GM12878 (cell line): ENCODE data around the gene CEP128. TPM values are rescaled to one million over a fixed set of nuclear protein-coding genes. Genes with fewer than 3 reads are reported as not detected.

Source experiments
- ATAC-seq: fragments of 200-7000 bp; cut with Tn5 transposase; 3 replicates; pipeline ENCODE4 v1.9.1; 2020; ENCODE audit warnings: mild to moderate bottlenecking, moderate library complexity
- BruUV-seq: library from RNA; stranded (reverse); fragments of 400-500 nt; replicated peaks from 2 replicates; lab custom pipeline; 2021; lab: Mats Ljungman, UMichigan
- CTCF ChIA-PET: fragments of 300-600 bp; sonication (Branson Sonifier 250); formaldehyde crosslinking; extraction: SDS; loops from one replicate; lab custom pipeline; 2021; ENCODE audit warnings: inconsistent platforms; lab: Yijun Ruan, JAX
- POLR2A ChIA-PET: fragments of 350-600 bp; formaldehyde crosslinking; extraction: SDS; loops from one replicate; lab custom pipeline; 2021; ENCODE audit warnings: inconsistent platforms; lab: Charles Lee
- RAD21 ChIA-PET: fragments of 300-600 bp; sonication (Branson Sonifier 250); formaldehyde crosslinking; loops from one replicate; lab custom pipeline; 2023; ENCODE audit warnings: antibody characterized with exemption; ENCODE audit not compliant: unreplicated experiment; lab: Charles Lee
- SMC1A ChIA-PET: fragments of 300-600 bp; sonication (Branson Sonifier 250); formaldehyde crosslinking; loops from one replicate; lab custom pipeline; 2023; ENCODE audit not compliant: unreplicated experiment, uncharacterized antibody; lab: Charles Lee
- DNase-seq: peaks from one replicate; pipeline ENCODE4 v3.0.0-alpha.2; 2011; ENCODE audit warnings: low read depth, low spot score
- FAIRE-seq: peaks from 3 replicates; lab custom pipeline; 2011; peaks lifted over from hg19 to GRCh38; lab: Jason Lieb, UNC
- H2AFZ ChIP-seq: 2 replicates; pipeline ENCODE4 v1.6.0; 2011; ENCODE audit warnings: low read depth, low read length, control low read depth; ENCODE audit not compliant: control insufficient read depth
- H3K27ac ChIP-seq: 2 replicates; pipeline ENCODE4 v1.5.1; 2011; ENCODE audit warnings: control low read depth; ENCODE audit not compliant: control insufficient read depth, insufficient read depth
- H3K27me3 ChIP-seq, 2 experiments: replicated peaks in 1 of 2; 2 replicates each; pipeline versions ENCODE4 v1.6.0 to v1.6.1; 2011; ENCODE audit warnings: low read length in 1 of 2; ENCODE audit not compliant: control insufficient read depth in 2 of 2, insufficient read depth in 2 of 2
- H3K36me3 ChIP-seq, 2 experiments: 2 replicates each; pipeline ENCODE4 v1.5.1; 2011; ENCODE audit warnings: low read length in 1 of 2; ENCODE audit not compliant: control insufficient read depth in 2 of 2, insufficient read depth in 2 of 2
- H3K4me1 ChIP-seq: 2 replicates; pipeline ENCODE4 v1.6.1; 2011; ENCODE audit warnings: mild to moderate bottlenecking, low read length, moderate library complexity, mixed read lengths; ENCODE audit not compliant: control insufficient read depth, insufficient read depth
- H3K4me2 ChIP-seq: 2 replicates; pipeline ENCODE4 v1.6.0; 2011; ENCODE audit warnings: control low read depth; ENCODE audit not compliant: control insufficient read depth, insufficient read depth
- H3K4me3 ChIP-seq: fragments of 200-600 bp; sonication (generic); 2 replicates; pipeline ENCODE4 v1.5.1; 2016
- H3K79me2 ChIP-seq: 2 replicates; pipeline ENCODE4 v1.6.0; 2011; ENCODE audit warnings: low read length; ENCODE audit not compliant: control insufficient read depth, insufficient read depth
- H3K9ac ChIP-seq: 2 replicates; pipeline ENCODE4 v1.8.0; 2011; ENCODE audit warnings: low read length, control low read depth, mixed read lengths; ENCODE audit not compliant: control insufficient read depth, insufficient read depth
- H3K9me3 ChIP-seq: replicated peaks from 3 replicates; pipeline ENCODE4 v1.5.1; 2011; ENCODE audit warnings: mild to moderate bottlenecking, low read length; ENCODE audit not compliant: control insufficient read depth, insufficient read depth
- H4K20me1 ChIP-seq: 2 replicates; pipeline ENCODE4 v1.6.0; 2011; ENCODE audit not compliant: control insufficient read depth, insufficient read depth
- CBX3 ChIP-seq: fragments of 200-600 bp; sonication (generic); IDR thresholded peaks from 2 replicates; pipeline ENCODE4 v1.6.1; 2016; ENCODE audit warnings: low read depth, borderline replicate concordance
- GABPA ChIP-seq: IDR thresholded peaks from 2 replicates; pipeline ENCODE4 v1.6.1; 2014; ENCODE audit warnings: antibody characterized with exemption, low read depth, mild to moderate bottlenecking, inconsistent platforms
- HDAC2 ChIP-seq: fragments of 200-600 bp; sonication (generic); IDR thresholded peaks from 2 replicates; pipeline ENCODE4 v1.6.1; 2017
- IKZF2 ChIP-seq, 2 experiments: fragments of 450-650 bp; IDR thresholded peaks; 2 replicates each; pipeline ENCODE4 v1.6.1; 2017; ENCODE audit warnings: mild to moderate bottlenecking in 2 of 2, moderate library complexity in 2 of 2
- NRF1 ChIP-seq: conservative IDR thresholded peaks from 2 replicates; pipeline ENCODE4 v1.6.1; 2011; ENCODE audit warnings: mild to moderate bottlenecking, low read depth, low read length, improper control_type of control experiment
- RELA ChIP-seq: fragments of 450-650 bp; IDR thresholded peaks from 2 replicates; pipeline ENCODE4 v1.8.0; 2014; ENCODE audit warnings: borderline replicate concordance; ENCODE audit not compliant: partially characterized antibody
- SPI1 ChIP-seq: IDR thresholded peaks from 2 replicates; pipeline ENCODE4 v1.6.1; 2011; ENCODE audit warnings: low read depth, mild to moderate bottlenecking, low read length, moderate library complexity, borderline replicate concordance; ENCODE audit not compliant: insufficient read depth
- TAF1 ChIP-seq: IDR thresholded peaks from 2 replicates; pipeline ENCODE4 v1.6.1; 2011; ENCODE audit warnings: mild to moderate bottlenecking, low read depth, low read length, borderline replicate concordance
- USF2 ChIP-seq: IDR thresholded peaks from 2 replicates; pipeline ENCODE4 v1.6.1; 2011; ENCODE audit warnings: low read depth, low read length, improper control_type of control experiment, borderline replicate concordance
- ZNF274 ChIP-seq: IDR thresholded peaks from one replicate; pipeline ENCODE4 v1.8.0; 2011; ENCODE audit not compliant: insufficient read length, insufficient read depth
- ZNF622 ChIP-seq: fragments of 450-650 bp; IDR thresholded peaks from 2 replicates; pipeline ENCODE4 v1.6.1; 2017; ENCODE audit warnings: mild to moderate bottlenecking, inconsistent platforms
- WGBS: methylation state at CpG from one replicate; pipeline ENCODE4 v1.1.6; 2016; ENCODE audit warnings: low lambda C conversion rate; ENCODE audit not compliant: insufficient replicate concordance, insufficient coverage; ENCODE audit errors: missing lambda C conversion rate; 5-methylcytosine and 5-hydroxymethylcytosine counted together
- in situ Hi-C: fragments of 300-500 bp; cut with MboI; formaldehyde crosslinking; loops from 9 replicates; pipeline ENCODE4 v1.14.3; 2018; ENCODE audit warnings: mixed read lengths
- intact Hi-C: fragments of 100-400 bp; cut with micrococcal nuclease; formaldehyde crosslinking; loops from one replicate; pipeline ENCODE4 v1.14.2; 2022; ENCODE audit not compliant: unreplicated experiment
- polyA plus RNA-seq, 11 experiments: library from polyadenylated mRNA; depleted of rRNA in 4 of 11; unstranded in 6 of 11; stranded (reverse) in 5 of 11; fragments of >200 nt; fragmentation: Nextera tagmentation in 4 of 11; fragmentation: Illumina TruSeq in 1 of 11; extraction: Ambion mirVana in 4 of 11; extraction: Trizol in 1 of 11; gene quantifications; 1 replicate in 1 of 11; 2 replicates in 10 of 11; pipeline versions ENCODE4 v1.2.1 to v1.2.3, GENCODE V29; 2011 to 2016; ENCODE audit warnings: inconsistent platforms in 2 of 11, missing spikeins in 2 of 11, low read depth in 1 of 11
- total RNA-seq, 4 experiments: library from RNA; depleted of rRNA in 3 of 4; stranded (reverse); fragments of >200 nt in 3 of 4; fragmentation: Illumina TruSeq in 1 of 4; extraction: Trizol in 1 of 4; gene quantifications; 2 replicates each; pipeline versions ENCODE4 v1.2.1 to v1.2.3, GENCODE V29; 2013 to 2021
- TF ChIP-seq, protein P1 (sequence below): fragments of 450-650 bp; conservative IDR thresholded peaks from 2 replicates; pipeline ENCODE4 v1.6.1; 2017; ENCODE audit warnings: mild to moderate bottlenecking, moderate library complexity
- TF ChIP-seq, protein P2 (sequence below): IDR thresholded peaks from 2 replicates; pipeline ENCODE4 v1.6.1; 2011; ENCODE audit warnings: borderline replicate concordance, low read depth, mild to moderate bottlenecking, moderate library complexity, low read length; ENCODE audit not compliant: insufficient read depth, poor library complexity, severe bottlenecking

The CEP128 gene
- total and polyA plus RNA-seq, 10 of the 15 experiments (the other 5 are each of a cell fraction or from before 2014, with no cell fraction given) = 1.1 to 6.7 (median 3.4) TPM

DNA sequence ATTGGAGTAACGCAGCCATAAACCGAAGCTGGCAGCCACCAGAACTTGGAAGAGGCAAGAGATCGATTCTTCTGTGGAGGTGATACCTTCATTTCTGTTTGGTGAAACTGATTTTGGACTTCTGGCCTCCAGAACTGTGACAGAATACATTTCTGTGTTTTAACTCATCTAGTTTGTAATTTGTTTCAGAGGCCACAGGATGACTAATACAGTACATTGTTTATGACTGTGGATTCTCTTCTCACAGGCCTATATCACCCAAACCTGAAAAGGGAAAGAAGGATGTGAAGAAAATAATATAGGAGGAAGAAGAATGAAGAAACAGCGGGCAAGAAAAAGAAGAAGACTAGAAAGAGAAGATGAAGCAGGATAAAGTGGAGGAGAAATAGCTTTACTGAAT lies 466.5 kb downstream of the CEP128 start:
- CTCF ChIA-PET = no interaction called here
- POLR2A ChIA-PET = no interaction called here
- no peak for DNase-seq
- Histone ChIP-seq H4K20me1 (no peaks in the 10 kb centered on the region), H3K9me3 (no peaks in the 10 kb centered on the region; the same call in 2 of the 3 replicates), H3K27ac (no peak overlapping the region), H3K9ac (no peak overlapping the region), H3K4me3 (no peak overlapping the region), H3K36me3 (no peaks in the 10 kb centered on the region), H2AFZ (no peak overlapping the region), H3K4me2 (no peak overlapping the region), H3K79me2 (no peaks in the 10 kb centered on the region), H3K27me3 (no peaks in the 10 kb centered on the region), H3K4me1 (no peaks in the 10 kb centered on the region)
- RAD21 ChIA-PET = no interaction called here
- FAIRE-seq = no peak
- 45% methylated on average over 4 of the region's 4 CpGs for WGBS
- TF ChIP-seq, protein P1, sequence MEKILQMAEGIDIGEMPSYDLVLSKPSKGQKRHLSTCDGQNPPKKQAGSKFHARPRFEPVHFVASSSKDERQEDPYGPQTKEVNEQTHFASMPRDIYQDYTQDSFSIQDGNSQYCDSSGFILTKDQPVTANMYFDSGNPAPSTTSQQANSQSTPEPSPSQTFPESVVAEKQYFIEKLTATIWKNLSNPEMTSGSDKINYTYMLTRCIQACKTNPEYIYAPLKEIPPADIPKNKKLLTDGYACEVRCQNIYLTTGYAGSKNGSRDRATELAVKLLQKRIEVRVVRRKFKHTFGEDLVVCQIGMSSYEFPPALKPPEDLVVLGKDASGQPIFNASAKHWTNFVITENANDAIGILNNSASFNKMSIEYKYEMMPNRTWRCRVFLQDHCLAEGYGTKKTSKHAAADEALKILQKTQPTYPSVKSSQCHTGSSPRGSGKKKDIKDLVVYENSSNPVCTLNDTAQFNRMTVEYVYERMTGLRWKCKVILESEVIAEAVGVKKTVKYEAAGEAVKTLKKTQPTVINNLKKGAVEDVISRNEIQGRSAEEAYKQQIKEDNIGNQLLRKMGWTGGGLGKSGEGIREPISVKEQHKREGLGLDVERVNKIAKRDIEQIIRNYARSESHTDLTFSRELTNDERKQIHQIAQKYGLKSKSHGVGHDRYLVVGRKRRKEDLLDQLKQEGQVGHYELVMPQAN = no peak
- TF ChIP-seq IKZF2 (IDR thresholded peaks at IDR 0.05) = no peak
- no peak for TF ChIP-seq ZNF274
- TF ChIP-seq, protein P2, sequence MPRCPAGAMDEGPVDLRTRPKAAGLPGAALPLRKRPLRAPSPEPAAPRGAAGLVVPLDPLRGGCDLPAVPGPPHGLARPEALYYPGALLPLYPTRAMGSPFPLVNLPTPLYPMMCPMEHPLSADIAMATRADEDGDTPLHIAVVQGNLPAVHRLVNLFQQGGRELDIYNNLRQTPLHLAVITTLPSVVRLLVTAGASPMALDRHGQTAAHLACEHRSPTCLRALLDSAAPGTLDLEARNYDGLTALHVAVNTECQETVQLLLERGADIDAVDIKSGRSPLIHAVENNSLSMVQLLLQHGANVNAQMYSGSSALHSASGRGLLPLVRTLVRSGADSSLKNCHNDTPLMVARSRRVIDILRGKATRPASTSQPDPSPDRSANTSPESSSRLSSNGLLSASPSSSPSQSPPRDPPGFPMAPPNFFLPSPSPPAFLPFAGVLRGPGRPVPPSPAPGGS = no peak
- no peak for TF ChIP-seq RELA
- TF ChIP-seq GABPA = no peak
- no peak for TF ChIP-seq CBX3
- no peak for TF ChIP-seq USF2
- TF ChIP-seq NRF1 = no peak
- no peak for TF ChIP-seq SPI1
- TF ChIP-seq HDAC2 = no peak
- no peak for TF ChIP-seq TAF1
- no peak for TF ChIP-seq ZNF622
- no TSS peak for BruUV-seq
- intact Hi-C loops = no loop called here
- SMC1A ChIA-PET = no interaction called here
- ATAC-seq = no peak
- in situ Hi-C loops = no loop called here
